GM11168 (cell line): ENCODE results near the gene C5orf52.

ENCODE experiments used
- in situ Hi-C: fragments of 300-500 bp; cut with MboI; formaldehyde crosslinking; loops from one replicate; pipeline ENCODE4 v1.12.0; 2022; ENCODE audit warnings: low sequenced_read_pairs; ENCODE audit not compliant: unreplicated experiment

The C5orf52 gene

DNA sequence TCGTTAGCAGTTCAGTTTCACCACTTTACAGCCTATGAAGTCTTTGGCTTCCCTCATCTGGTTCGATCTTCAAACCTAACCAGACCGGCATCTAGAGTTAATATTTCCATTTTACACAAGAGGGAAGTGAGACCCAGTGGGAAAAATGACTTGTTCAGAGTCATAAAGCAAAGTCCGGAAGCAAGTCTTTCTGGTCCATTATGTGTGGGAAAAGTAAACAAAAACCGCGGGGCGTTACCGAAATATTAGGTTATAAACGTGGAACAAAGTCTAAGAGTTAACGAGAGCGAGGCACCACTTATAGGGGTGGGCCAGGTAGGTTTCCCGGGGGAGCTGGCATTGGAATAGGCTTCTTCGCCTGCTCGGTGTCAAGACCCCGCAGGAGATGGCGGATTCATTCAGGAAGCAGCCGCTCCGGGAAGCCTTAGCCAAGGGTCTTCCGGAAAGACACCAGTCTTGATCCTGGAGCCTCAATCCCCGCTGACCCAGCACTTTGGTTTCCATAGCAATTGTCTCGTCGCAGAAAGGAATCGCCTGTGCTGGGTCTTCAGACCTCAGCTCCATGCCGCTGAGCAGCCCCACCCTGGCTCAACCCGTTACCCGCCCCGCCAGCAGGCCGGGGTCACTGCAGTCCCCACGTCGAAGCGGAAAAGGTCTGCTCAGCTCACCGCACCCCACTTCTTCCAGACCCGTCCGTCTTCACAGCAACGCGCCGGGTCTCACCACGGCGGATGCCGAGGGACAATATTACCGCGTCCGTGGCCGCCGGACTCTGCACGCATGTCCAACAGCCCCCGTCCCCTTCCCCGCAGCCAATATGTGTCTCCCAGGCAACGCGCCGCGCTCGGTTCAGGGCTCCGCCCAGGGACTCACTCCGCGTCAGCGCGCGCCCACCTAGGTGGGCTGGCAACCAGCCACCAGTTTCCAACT is at the start of gene C5orf52:
Gene C5orf52, plus strand, starts transcription at position 872 of the 930 bp plus-strand sequence. CDS start 82 bp downstream, outside the sequence.
- in situ Hi-C loops, result no loop called here

GRCh38 chr5:157624144-157624543 is 47.2 kb upstream of the C5orf52 start:
- in situ Hi-C loops, result no loop called here

GRCh38 chr5:157626831-157627230 is 44.5 kb upstream of the C5orf52 start:
- in situ Hi-C loops, result no loop called here

DNA sequence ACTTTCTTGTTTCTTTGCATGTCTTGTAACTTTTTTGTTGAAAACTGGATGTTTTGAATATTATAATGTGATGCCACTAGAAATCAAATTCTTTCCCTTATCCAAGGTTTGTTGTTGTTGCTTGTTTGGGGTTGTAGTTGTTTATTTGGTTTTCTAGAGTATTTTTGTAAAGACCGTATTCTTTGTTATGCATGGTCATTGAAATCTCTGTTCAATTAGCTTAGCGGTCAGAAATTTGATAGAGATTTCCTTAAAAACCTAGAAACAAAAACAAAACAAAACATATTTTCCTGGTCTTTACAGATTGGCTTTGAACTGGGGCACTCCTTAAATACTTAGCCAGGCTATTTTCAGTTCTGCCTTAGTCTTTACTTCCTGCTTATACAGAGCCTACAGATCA is 41.0 kb upstream of the C5orf52 start:
- in situ Hi-C loops, result no loop called here

- in situ Hi-C loops, result no loop called here
Measured at GRCh38 chr5:157640406-157641066, 30.8 kb upstream of the C5orf52 start.

GRCh38 chr5:157648275-157648990 is 22.9 kb upstream of the C5orf52 start:
- in situ Hi-C loops, result no loop called here

- in situ Hi-C loops, result no loop called here
Measured at GRCh38 chr5:157649101-157649500, 22.2 kb upstream of the C5orf52 start.

DNA sequence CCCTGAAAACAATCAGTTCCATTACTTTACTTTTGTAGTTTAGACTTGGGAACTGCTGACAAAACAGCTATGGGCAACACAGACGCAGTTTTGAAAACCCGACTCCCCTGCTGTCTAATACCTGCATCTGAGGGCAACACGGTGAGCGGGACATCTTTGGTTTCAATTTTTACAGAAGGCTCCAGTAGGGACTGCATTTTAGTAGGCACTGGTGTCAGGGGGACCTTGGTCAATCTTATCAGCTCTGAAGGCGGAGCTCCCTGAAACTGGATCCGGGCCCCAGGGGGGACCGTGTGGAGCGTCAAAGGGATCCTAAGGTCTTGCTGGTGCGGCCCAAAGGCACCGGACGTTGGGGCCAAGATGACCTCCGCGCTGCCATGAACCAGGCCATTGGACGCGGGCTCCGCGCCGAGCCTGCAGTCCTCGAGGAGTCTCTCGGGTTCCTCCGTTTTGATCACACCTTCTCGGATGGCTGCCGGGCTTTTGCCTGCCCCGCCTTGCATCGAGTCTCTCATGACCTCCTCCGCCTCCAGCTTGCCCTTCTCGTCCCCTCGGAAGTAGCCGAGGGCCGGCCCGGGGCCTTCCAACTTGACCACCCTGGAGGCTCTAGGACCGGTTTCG is 20.2 kb upstream of the C5orf52 start:
- in situ Hi-C loops, result no loop called here

- in situ Hi-C loops, result no loop called here
Measured at GRCh38 chr5:157651623-157652376, 19.5 kb upstream of the C5orf52 start.

- in situ Hi-C loops, result no loop called here
Measured at GRCh38 chr5:157652377-157652692, 19.0 kb upstream of the C5orf52 start, which contains the start of gene SOX30. Gene SOX30 (minus strand): TSS chr5:157652438. CDS start chr5:157652078, 360 bp downstream.

GRCh38 chr5:157657516-157657915 is 13.8 kb upstream of the C5orf52 start:
- in situ Hi-C loops, result loop anchor here (5.0 kb wide), 1 partner anchor 85 kb away; the partner anchor contains the start of gene LSM11

DNA sequence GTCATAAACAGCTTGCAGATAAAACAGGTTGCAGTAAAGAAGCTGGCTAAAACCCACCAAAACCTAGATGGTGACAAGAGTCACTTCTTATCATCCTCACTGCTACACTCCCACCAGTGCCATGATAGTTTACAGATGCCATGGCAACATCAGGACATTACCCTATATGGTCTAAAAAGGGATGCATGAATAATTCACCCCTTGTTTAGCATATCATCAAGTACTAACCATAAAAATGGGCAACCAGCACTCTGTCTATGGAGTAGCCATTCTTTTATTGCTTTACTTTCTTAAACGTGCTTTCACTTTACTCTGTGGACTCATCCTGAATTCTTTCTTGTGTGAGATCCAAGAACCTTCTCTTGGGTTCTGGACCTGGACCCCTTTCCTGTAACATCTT is 12.4 kb upstream of the C5orf52 start:
- in situ Hi-C loops, result loop anchor here (5.0 kb wide), 1 partner anchor 83 kb away; the partner anchor contains the start of gene LSM11

DNA sequence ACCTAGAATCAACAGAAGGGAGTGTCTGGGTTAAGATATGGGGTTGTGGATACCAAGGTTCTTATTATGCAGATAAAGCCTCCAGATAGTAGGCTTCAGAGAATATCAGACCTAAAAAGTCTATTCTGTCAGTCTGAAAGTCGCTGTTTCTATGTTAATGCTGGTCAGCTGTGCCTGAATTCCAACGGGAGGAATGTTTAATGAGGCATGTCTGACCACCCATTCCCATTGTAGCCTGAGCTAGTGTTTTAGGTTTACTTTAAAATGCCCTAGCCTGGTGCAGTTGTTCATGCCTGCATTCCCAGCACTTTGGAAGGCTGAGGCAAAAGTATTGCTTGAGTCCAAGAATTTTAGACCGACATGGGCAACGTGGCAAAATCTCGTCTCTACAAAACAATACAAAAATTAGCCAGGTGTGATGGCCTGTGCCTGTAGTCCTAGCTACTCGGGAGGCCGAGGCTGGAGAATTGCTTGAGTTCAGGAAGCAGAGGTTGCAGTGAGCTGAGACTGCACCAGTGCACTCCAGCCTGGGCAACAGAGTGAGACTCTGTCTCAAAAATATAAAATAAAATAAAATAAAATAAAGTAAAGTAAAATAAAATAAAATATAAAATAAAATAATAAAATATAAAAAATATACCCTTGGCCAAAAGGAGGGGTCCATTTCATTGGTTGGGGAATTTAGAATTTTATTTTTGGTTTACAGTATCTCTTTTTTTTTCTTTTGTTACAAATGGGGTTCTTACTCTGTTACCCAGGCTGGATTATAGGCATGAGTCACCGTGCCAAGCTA is 11.3 kb upstream of the C5orf52 start:
- in situ Hi-C loops, result loop anchor here (5.0 kb wide), 1 partner anchor 82 kb away; the partner anchor contains the start of gene LSM11

DNA sequence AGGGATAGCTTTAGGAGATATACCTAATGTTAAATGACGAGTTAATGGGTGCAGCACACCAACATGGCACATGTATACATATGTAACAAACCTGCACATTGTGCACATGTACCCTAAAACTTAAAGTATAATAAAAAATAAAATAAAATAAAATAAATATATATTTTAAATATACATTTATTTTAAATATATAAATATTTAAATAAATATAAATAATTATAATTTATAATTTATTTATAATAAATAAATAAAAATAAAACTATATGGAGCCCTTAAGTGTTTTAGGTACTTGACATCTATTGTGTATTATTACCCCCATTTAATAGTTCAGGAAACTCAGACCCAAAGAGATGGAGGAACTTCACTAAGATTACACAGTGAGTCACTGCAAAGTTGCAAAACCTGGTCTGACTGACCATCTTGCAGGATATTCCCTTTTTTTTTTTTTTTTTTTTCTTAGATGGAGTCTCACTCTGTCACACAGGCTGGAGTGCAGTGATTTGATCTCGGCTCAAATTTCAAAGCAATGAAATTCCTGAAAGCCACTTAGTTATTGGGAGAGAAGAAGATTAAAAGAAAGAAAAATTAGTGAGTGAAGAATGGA is 5.8 kb upstream of the C5orf52 start:
- in situ Hi-C loops, result no loop called here

DNA sequence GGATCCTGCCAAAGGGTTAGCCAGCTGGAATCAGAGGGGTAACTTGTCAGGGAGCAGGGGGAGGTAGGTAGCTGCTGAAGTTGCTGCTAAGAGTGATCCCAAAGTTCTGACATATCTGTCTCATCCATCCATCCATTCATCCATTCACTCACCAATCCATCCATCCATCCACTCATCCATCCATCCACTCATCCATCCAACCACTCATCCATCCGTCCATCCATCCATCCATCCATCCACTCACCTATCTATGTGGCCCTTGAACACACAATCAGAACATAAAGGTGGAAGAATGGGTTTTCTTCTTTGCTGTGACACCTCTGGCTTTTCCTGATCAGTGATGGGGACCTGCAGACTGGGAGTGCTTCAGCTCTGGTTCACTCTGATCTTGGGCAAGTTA is 3.0 kb upstream of the C5orf52 start:
- in situ Hi-C loops, result no loop called here

DNA sequence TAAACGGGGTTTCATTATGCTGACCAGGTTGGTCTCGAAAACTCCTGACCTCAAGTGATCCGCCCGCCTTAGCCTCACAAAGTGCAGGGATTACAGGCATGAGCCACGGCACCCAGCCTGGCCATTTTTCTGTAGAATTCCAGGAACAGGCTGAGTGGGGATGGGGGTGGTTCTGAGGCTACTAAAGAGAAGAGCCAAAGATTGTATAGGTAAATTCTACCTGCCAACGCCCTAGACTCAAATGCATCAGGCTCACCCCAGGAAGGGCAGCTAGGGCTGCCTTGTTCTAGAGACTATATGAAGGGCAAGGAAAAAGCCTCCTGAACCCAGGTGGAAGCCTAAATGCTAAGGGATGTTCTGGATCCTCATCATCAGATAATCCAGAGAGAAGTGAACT is 1.6 kb upstream of the C5orf52 start:
- in situ Hi-C loops, result no loop called here

DNA sequence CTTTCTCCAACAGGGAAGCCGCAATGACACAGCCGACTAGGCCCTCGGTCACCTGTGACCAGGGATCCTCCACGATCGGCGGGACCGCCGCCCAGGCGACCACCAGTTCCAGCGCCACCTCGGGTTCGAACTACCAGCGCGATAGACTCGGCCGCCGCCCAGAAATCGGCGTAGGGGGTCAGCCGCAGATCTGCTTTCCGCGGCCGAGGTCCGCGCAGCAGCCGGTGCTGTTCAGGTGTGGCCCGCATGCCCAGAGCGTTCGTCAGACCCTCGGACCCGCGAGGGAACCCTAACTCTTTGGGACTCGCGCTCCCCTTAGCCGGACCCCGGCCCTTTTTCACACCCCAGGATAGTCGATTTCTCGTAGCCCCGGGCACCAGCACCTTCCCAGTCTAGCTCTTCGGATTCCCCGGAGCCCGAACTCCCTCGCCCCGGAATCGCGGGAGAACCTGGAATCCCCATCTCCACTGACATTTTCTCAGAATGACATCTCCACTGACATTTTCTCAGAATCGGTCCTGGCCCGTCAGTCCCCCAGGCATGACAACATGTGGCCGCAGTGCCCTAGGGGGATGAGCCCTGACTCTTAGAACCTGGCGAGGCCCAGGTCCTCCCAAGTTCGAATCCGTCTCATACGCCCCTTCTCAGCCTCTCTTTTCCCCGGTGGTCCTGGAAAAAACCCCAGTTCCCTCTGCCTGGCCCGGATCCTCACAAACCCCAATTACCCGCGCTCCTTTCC is 428 bp downstream of the C5orf52 start:
- in situ Hi-C loops, result no loop called here

DNA sequence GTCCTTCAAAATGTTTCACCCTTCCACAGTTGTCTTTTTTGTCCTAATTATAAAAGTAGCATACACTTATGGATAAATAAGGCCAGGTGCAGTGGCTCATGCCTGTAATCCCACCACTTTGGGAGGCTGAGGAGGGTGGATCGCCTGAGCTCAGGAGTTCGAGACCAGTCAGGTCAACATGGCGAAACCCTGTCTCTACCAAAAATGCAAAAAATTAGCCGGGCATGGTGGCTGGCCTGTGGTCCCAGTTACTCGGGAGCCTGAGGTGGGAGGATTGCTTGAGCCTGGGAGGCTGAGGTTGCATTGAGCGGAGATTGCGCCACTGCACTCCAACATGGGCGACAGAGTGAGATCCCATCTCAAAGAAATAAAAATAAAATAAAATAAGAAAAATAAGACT is 1.6 kb downstream of the C5orf52 start:
- in situ Hi-C loops, result no loop called here
